Mammary epithelial cell (primary cell): Measurements from ENCODE around the gene CYTL1.

ENCODE experiments used
- EZH2 ChIP-seq: IDR thresholded peaks from 2 replicates; pipeline ENCODE4 v1.6.1; 2012; ENCODE audit warnings: low read length, inconsistent platforms, borderline replicate concordance
- TF ChIP-seq, protein P1 (sequence below), 2 donors: IDR thresholded peaks in 1 of 2; conservative IDR thresholded peaks in 1 of 2; 2 replicates each; pipeline ENCODE4 v1.5.1; 2011 to 2012; ENCODE audit warnings: inconsistent platforms in 2 of 2, low read length in 2 of 2, mild to moderate bottlenecking in 2 of 2, control low read depth in 1 of 2, low read depth in 1 of 2; ENCODE audit not compliant: insufficient read depth in 1 of 2; ENCODE audit errors: extremely low read depth in 1 of 2

DNA sequence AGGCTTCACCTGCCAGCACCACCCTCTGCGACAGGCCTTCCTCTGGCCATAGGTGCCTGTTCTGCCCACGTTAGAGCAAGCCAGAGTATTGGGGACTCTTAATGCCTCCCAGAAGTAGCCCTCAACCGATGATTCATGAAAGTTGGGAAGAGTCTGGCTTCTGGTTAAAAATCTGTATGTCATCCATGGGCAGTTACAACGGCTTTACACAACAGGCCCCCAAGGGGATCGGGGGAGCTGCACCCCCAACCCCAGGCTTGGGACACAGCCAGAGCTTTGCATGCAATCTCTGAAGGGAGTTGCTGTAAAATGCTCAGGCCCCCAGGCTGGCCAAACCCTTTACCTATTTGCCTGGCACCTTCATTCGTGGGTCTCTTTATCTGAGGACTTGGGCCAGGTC lies 5.4 kb upstream of the CYTL1 start:
- TF ChIP-seq, protein P1, sequence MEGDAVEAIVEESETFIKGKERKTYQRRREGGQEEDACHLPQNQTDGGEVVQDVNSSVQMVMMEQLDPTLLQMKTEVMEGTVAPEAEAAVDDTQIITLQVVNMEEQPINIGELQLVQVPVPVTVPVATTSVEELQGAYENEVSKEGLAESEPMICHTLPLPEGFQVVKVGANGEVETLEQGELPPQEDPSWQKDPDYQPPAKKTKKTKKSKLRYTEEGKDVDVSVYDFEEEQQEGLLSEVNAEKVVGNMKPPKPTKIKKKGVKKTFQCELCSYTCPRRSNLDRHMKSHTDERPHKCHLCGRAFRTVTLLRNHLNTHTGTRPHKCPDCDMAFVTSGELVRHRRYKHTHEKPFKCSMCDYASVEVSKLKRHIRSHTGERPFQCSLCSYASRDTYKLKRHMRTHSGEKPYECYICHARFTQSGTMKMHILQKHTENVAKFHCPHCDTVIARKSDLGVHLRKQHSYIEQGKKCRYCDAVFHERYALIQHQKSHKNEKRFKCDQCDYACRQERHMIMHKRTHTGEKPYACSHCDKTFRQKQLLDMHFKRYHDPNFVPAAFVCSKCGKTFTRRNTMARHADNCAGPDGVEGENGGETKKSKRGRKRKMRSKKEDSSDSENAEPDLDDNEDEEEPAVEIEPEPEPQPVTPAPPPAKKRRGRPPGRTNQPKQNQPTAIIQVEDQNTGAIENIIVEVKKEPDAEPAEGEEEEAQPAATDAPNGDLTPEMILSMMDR (conservative IDR thresholded peaks at IDR 0.05 in 1 of 2, IDR thresholded peaks at IDR 0.05 in 1 of 2; ENCODE audit: extremely low read depth in 1 of 2, insufficient read depth in 1 of 2, low read depth in 1 of 2, low read length in 2 of 2): no peak
- TF ChIP-seq EZH2: no peak
